Left lung (tissue), 10 donors: ENCODE data around the gene TTC39B. TPM values are rescaled to one million over a fixed set of nuclear protein-coding genes. Genes with fewer than 3 reads are reported as not detected.

Experiments used
- ATAC-seq: fragments of 200-7000 bp; cut with Tn5 transposase; one replicate; pipeline ENCODE4 v1.9.1; 2020; ENCODE audit warnings: moderate library complexity
- DNase-seq, 4 donors: peaks; one replicate each; pipeline ENCODE4 v3.0.0-alpha.2; 2013 to 2020
- H3K27ac ChIP-seq, 2 donors: fragments of 200-600 bp; sonication (generic) in 1 of 2; one replicate each; pipeline versions ENCODE4 v1.5.0 to v1.8.0; 2020 to 2021
- H3K27me3 ChIP-seq, 2 donors: fragments of 200-600 bp; sonication (generic) in 1 of 2; one replicate each; pipeline versions ENCODE4 v1.5.0 to v1.8.0; 2020 to 2021
- H3K36me3 ChIP-seq, 2 donors: fragments of 200-600 bp; sonication (generic) in 1 of 2; one replicate each; pipeline versions ENCODE4 v1.5.0 to v1.8.0; 2020 to 2021
- H3K4me1 ChIP-seq, 2 donors: fragments of 200-600 bp; one replicate each; pipeline ENCODE4 v1.8.0; 2021
- H3K4me3 ChIP-seq, 2 donors: fragments of 200-600 bp; sonication (generic) in 1 of 2; one replicate each; pipeline versions ENCODE4 v1.5.0 to v1.8.0; 2020 to 2021; ENCODE audit warnings: mild to moderate bottlenecking in 1 of 2
- H3K9me3 ChIP-seq, 2 donors: fragments of 200-600 bp; sonication (generic) in 1 of 2; one replicate each; pipeline versions ENCODE4 v1.5.0 to v1.8.0; 2020 to 2021
- CTCF ChIP-seq, 2 donors: fragments of 200-600 bp; sonication (generic) in 1 of 2; IDR thresholded peaks; one replicate each; pipeline versions ENCODE4 v1.5.0 to v1.8.0; 2021; ENCODE audit warnings: antibody characterized with exemption in 2 of 2
- intact Hi-C, 2 donors: fragments of 100-400 bp; cut with DNase I; formaldehyde crosslinking; loops; one replicate each; pipeline versions ENCODE4 v1.11.2 to v1.14.2; 2022
- polyA plus RNA-seq, 6 donors: library from polyadenylated mRNA; unstranded; fragments of 120-200 nt; gene quantifications; one replicate each; pipeline ENCODE4 v1.2.1, GENCODE V29; 2013; ENCODE audit not compliant: insufficient read length in 6 of 6
- total RNA-seq, 2 donors: library from RNA; stranded (reverse); fragmentation: NEBNext Ultra II Directional; extraction: Animal tissue kit (Norgen Biotek cat#: 25700); gene quantifications; one replicate each; pipeline ENCODE4 v1.2.1, GENCODE V29; 2021
- donor health status: DM: no; HTN: yes; CAD: no.
- donor health status: DM: no; HTN: no; CAD: no.

TTC39B gene
- total and polyA plus RNA-seq, 8 donors, result 10.7 to 23.2 (median 13.1) TPM

GRCh38 chr9:15142878-15143534, 164.0 kb downstream of the TTC39B start:
- no peaks in the 10 kb centered on the region for H3K9me3 ChIP-seq
- H3K4me1 ChIP-seq, result no peaks in the 10 kb centered on the region
- no peak overlapping the region for H3K4me3 ChIP-seq
- intact Hi-C loops, result no loop called here
- H3K27me3 ChIP-seq, result no peaks in the 10 kb centered on the region
- ATAC-seq (peak; percentile 95), DNase-seq (peak in 1 of 4 donors; percentile 72)
- H3K36me3 ChIP-seq, result no peaks in the 10 kb centered on the region
- H3K27ac ChIP-seq, result no peak overlapping the region
- TF ChIP-seq CTCF (IDR thresholded peaks at IDR 0.05), result peak; percentile 72 to 77

GRCh38 chr9:15140051-15140450, 167.0 kb downstream of the TTC39B start:
- no peaks in the 10 kb centered on the region for H3K4me1 ChIP-seq
- no peak for TF ChIP-seq CTCF (IDR thresholded peaks at IDR 0.05)
- DNase-seq (no peak), ATAC-seq (no peak)
- no peak overlapping the region for H3K27ac ChIP-seq
- intact Hi-C loops, result no loop called here
- H3K4me3 ChIP-seq, result no peak overlapping the region
- no peaks in the 10 kb centered on the region for H3K9me3 ChIP-seq
- H3K27me3 ChIP-seq, result no peaks in the 10 kb centered on the region
- no peaks in the 10 kb centered on the region for H3K36me3 ChIP-seq

- no peak for DNase-seq
- Histone ChIP-seq H3K27ac (no peak overlapping the region), H3K27me3 (no peaks in the 10 kb centered on the region), H3K4me1 (no peaks in the 10 kb centered on the region), H3K4me3 (no peak overlapping the region), H3K9me3 (no peaks in the 10 kb centered on the region), H3K36me3 (no peaks in the 10 kb centered on the region)
- intact Hi-C loops, result no loop called here
- ATAC-seq, result no peak
- no peak for TF ChIP-seq CTCF (IDR thresholded peaks at IDR 0.05)
Observed at GRCh38 chr9:15139469-15139868, 167.5 kb downstream of the TTC39B start.

- Histone ChIP-seq H3K4me3 (no peak overlapping the region), H3K9me3 (no peaks in the 10 kb centered on the region), H3K36me3 (no peaks in the 10 kb centered on the region), H3K27me3 (no peaks in the 10 kb centered on the region), H3K4me1 (no peaks in the 10 kb centered on the region), H3K27ac (no peak overlapping the region)
- DNase-seq, result no peak
- TF ChIP-seq CTCF (IDR thresholded peaks at IDR 0.05), result no peak
- intact Hi-C loops, result no loop called here
- no peak for ATAC-seq
Observed at GRCh38 chr9:15138357-15138686, 168.7 kb downstream of the TTC39B start.

GRCh38 chr9:15137658-15138356, 169.2 kb downstream of the TTC39B start:
- no peaks in the 10 kb centered on the region for H3K4me1 ChIP-seq

More at GRCh38 chr9:15137658-15138356, 169.2 kb downstream of the TTC39B start:
- Histone ChIP-seq H3K27ac (no peak overlapping the region), H3K4me3 (no peak overlapping the region), H3K36me3 (no peaks in the 10 kb centered on the region), H3K9me3 (no peaks in the 10 kb centered on the region), H3K27me3 (no peaks in the 10 kb centered on the region)
- no peak for DNase-seq
- intact Hi-C loops, result no loop called here
- TF ChIP-seq CTCF (IDR thresholded peaks at IDR 0.05), result no peak
- ATAC-seq, result no peak
